ENCODE measurements around the gene EHMT1. TPM values are rescaled to one million over a fixed set of nuclear protein-coding genes. Genes with fewer than 3 reads are reported as not detected.
"Not testable (repeated sequence)": the region's sequence is repeated elsewhere in the genome, so short reads cannot be mapped to it uniquely, and the experiment has no call there.

EHMT1 gene
- total RNA-seq, 1 experiment from 2014 or later: 63.9 TPM

DNA sequence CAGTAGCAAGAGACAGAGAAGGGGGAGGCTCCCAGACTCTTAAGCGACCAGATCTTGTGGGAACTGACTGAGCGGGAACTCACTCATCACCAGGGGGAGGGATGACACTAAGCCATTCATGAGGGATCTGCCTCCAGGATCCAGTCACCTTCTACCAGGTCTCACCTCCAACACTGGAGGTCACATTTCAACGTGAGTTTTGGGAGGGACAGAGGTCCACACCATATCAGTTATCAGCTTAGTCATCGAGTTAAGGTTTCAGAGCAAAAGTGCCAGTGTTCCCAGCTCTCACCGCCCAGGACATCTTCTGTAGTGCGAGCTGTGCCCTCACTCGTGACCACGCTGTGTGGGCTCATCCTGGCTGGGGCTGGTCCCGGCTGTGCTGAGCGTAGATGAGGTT lies 160.1 kb downstream of the EHMT1 start:
- in situ Hi-C loops (cut with HindIII; ENCODE audit: low pct_unique_long_range_greater_than_20kb, low sequenced_read_pairs): no loop called here
- Histone ChIP-seq H3K9me3 (ENCODE audit: control insufficient read depth, insufficient read depth, low read depth, low read length) (no peaks in the 10 kb centered on the region), H3K27ac (ENCODE audit: low read length) (no peak overlapping the region), H3K4me1 (ENCODE audit: control insufficient read depth, insufficient read depth, low read length) (no peaks in the 10 kb centered on the region), H3K27me3 (ENCODE audit: control insufficient read depth, insufficient read depth, low read length) (no peaks in the 10 kb centered on the region), H3K4me3 (ENCODE audit: low read depth in 2 of 2, low read length in 2 of 2) (no peak overlapping the region), H3K36me3 (ENCODE audit: control insufficient read depth, insufficient read depth, low read length) (peaks cover 3% of the 10 kb centered on the region; the same call in 1 of the 2 replicates)
- POLR2A ChIA-PET: no interaction called here
- TF ChIP-seq POLR2AphosphoS5 (IDR thresholded peaks at IDR 0.05; ENCODE audit: low read depth, low read length): no peak
- TF ChIP-seq, protein P1, sequence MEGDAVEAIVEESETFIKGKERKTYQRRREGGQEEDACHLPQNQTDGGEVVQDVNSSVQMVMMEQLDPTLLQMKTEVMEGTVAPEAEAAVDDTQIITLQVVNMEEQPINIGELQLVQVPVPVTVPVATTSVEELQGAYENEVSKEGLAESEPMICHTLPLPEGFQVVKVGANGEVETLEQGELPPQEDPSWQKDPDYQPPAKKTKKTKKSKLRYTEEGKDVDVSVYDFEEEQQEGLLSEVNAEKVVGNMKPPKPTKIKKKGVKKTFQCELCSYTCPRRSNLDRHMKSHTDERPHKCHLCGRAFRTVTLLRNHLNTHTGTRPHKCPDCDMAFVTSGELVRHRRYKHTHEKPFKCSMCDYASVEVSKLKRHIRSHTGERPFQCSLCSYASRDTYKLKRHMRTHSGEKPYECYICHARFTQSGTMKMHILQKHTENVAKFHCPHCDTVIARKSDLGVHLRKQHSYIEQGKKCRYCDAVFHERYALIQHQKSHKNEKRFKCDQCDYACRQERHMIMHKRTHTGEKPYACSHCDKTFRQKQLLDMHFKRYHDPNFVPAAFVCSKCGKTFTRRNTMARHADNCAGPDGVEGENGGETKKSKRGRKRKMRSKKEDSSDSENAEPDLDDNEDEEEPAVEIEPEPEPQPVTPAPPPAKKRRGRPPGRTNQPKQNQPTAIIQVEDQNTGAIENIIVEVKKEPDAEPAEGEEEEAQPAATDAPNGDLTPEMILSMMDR (IDR thresholded peaks at IDR 0.05): no peak
- no peak for TF ChIP-seq SIN3A (IDR thresholded peaks at IDR 0.05; ENCODE audit: borderline replicate concordance, insufficient read depth, low read depth, low read length)
- no peak for TF ChIP-seq REST (IDR thresholded peaks at IDR 0.05; ENCODE audit: insufficient read depth in 1 of 2, low read depth in 2 of 2, low read length in 1 of 2)
- TF ChIP-seq TCF7L2 (IDR thresholded peaks at IDR 0.05; ENCODE audit: low read depth, low read length): no peak
- no TSS peak for BruUV-seq (replicated peaks)
- no peak for ATAC-seq
- CTCF ChIA-PET: no interaction called here
- intact Hi-C loops (cut with micrococcal nuclease; ENCODE audit: unreplicated experiment): no loop called here
- no peak for DNase-seq (ENCODE audit: low read depth, low spot score)

DNA sequence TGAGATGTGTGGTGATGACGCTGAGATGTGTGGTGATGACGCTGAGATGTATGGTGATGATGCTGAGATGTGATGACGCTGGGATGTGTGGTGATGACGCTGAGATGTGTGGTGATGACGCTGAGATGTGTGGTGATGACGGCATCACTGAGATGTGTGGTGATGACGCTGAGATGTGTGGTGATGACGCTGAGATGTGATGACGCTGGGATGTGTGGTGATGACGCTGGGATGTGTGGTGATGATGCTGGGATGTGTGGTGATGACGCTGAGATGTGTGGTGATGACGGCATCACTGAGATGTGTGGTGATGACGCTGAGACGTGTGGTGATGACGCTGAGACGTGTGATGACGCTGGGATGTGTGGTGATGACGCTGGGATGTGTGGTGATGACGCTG lies 161.2 kb downstream of the EHMT1 start:
- H3K27me3 ChIP-seq (ENCODE audit: control insufficient read depth, insufficient read depth, low read length); intact Hi-C loops (cut with micrococcal nuclease; ENCODE audit: unreplicated experiment); H3K27ac ChIP-seq (ENCODE audit: low read length); H3K4me3 ChIP-seq (ENCODE audit: low read depth in 2 of 2, low read length in 2 of 2); in situ Hi-C loops (cut with HindIII; ENCODE audit: low pct_unique_long_range_greater_than_20kb, low sequenced_read_pairs); BruUV-seq (replicated peaks); H3K4me1 ChIP-seq (ENCODE audit: control insufficient read depth, insufficient read depth, low read length); H3K9me3 ChIP-seq (ENCODE audit: control insufficient read depth, insufficient read depth, low read depth, low read length); POLR2A ChIA-PET; H3K36me3 ChIP-seq (ENCODE audit: control insufficient read depth, insufficient read depth, low read length); DNase-seq (ENCODE audit: low read depth, low spot score); ATAC-seq; CTCF ChIA-PET: not testable (repeated sequence)

DNA sequence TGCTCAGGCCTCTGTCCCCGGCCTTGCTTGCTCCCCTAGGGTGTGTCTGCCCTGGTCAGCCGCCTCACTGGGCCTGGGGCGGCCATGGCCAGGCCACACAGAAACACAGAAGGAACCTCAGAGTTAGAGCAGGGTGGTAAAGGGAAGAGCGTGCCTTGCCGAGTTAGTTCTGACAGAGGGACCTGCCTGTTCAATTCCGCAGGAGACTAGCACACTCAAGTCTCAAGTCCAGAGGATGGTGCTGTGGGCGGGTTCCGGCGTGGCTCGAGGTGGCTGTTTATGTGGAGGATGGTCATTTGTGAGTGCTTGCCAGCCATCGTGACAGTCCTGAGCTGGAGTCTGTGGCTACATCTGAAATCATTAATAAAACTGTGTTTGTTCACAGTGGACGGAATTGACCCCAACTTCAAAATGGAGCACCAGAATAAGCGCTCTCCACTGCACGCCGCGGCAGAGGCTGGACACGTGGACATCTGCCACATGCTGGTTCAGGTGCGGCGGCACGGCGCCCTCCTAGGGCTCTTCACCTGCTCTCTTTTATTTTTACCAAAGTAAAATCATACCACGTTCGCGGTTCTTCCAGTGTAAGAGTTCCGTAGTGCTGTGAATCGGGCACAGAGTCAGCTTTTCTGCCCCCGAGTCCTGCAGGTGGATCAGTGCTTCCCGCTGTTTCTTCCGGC lies 163.2 kb downstream of the EHMT1 start:
- ATAC-seq: no peak
- intact Hi-C loops (cut with micrococcal nuclease; ENCODE audit: unreplicated experiment): no loop called here
- no TSS peak for BruUV-seq (replicated peaks)

More for the DNA sequence above, 163.2 kb downstream of the EHMT1 start:
- in situ Hi-C loops (cut with HindIII; ENCODE audit: low pct_unique_long_range_greater_than_20kb, low sequenced_read_pairs): no loop called here
- CTCF ChIA-PET: no interaction called here
- POLR2A ChIA-PET: no interaction called here
- Histone ChIP-seq H3K4me3 (ENCODE audit: low read depth in 2 of 2, low read length in 2 of 2) (no peak overlapping the region), H3K4me1 (ENCODE audit: control insufficient read depth, insufficient read depth, low read length) (no peaks in the 10 kb centered on the region), H3K9me3 (ENCODE audit: control insufficient read depth, insufficient read depth, low read depth, low read length) (no peaks in the 10 kb centered on the region), H3K36me3 (ENCODE audit: control insufficient read depth, insufficient read depth, low read length) (no peaks in the 10 kb centered on the region; the same call in 1 of the 2 replicates), H3K27me3 (ENCODE audit: control insufficient read depth, insufficient read depth, low read length) (no peaks in the 10 kb centered on the region), H3K27ac (ENCODE audit: low read length) (no peak overlapping the region)
- DNase-seq (ENCODE audit: low read depth, low spot score): no peak
- TF ChIP-seq, protein P1 (IDR thresholded peaks at IDR 0.05): no peak
- TF ChIP-seq REST (IDR thresholded peaks at IDR 0.05; ENCODE audit: insufficient read depth in 1 of 2, low read depth in 2 of 2, low read length in 1 of 2): no peak
- no peak for TF ChIP-seq SIN3A (IDR thresholded peaks at IDR 0.05; ENCODE audit: borderline replicate concordance, insufficient read depth, low read depth, low read length)
- TF ChIP-seq TCF7L2 (IDR thresholded peaks at IDR 0.05; ENCODE audit: low read depth, low read length): no peak
- TF ChIP-seq POLR2AphosphoS5 (IDR thresholded peaks at IDR 0.05; ENCODE audit: low read depth, low read length): no peak

Data from Panc1 (cell line).